Subcutaneous abdominal adipose tissue (tissue), 5 donors: ENCODE data around the gene KRT31.
"Not testable (repeated sequence)": the region's sequence is repeated elsewhere in the genome, so short reads cannot be mapped to it uniquely, and the experiment has no call there.

ENCODE experiments used
- H3K27ac ChIP-seq: one replicate; pipeline ENCODE4 v1.7.0; 2013; ENCODE audit warnings: low read depth, mild to moderate bottlenecking, inconsistent platforms, low read length, moderate library complexity
- H3K27me3 ChIP-seq, 5 donors: one replicate each; pipeline ENCODE4 v1.7.0; 2013; ENCODE audit warnings: low read length in 5 of 5, inconsistent platforms in 1 of 5; ENCODE audit not compliant: control insufficient read depth in 5 of 5, insufficient read depth in 4 of 5
- H3K36me3 ChIP-seq, 5 donors: one replicate each; pipeline ENCODE4 v1.7.0; 2013; ENCODE audit warnings: low read length in 5 of 5; ENCODE audit not compliant: control insufficient read depth in 5 of 5, insufficient read depth in 5 of 5
- H3K4me1 ChIP-seq, 5 donors: one replicate each; pipeline ENCODE4 v1.7.0; 2013; ENCODE audit warnings: low read length in 5 of 5, mild to moderate bottlenecking in 3 of 5, moderate library complexity in 1 of 5; ENCODE audit not compliant: control insufficient read depth in 5 of 5, insufficient read depth in 5 of 5
- H3K4me3 ChIP-seq, 5 donors: one replicate each; pipeline ENCODE4 v1.7.0; 2013; ENCODE audit warnings: low read length in 5 of 5, low read depth in 1 of 5
- H3K9ac ChIP-seq, 5 donors: one replicate each; pipeline ENCODE4 v1.7.0; 2013; ENCODE audit warnings: low read length in 5 of 5, mild to moderate bottlenecking in 4 of 5, moderate library complexity in 3 of 5
- H3K9me3 ChIP-seq, 5 donors: one replicate each; pipeline ENCODE4 v1.7.0; 2013; ENCODE audit warnings: low read length in 5 of 5; ENCODE audit not compliant: control insufficient read depth in 5 of 5
- donor health status: healthy.
- donor health status: healthy.
- donor health status: healthy.
- donor health status: healthy.
- donor health status: healthy.

Gene KRT31

DNA sequence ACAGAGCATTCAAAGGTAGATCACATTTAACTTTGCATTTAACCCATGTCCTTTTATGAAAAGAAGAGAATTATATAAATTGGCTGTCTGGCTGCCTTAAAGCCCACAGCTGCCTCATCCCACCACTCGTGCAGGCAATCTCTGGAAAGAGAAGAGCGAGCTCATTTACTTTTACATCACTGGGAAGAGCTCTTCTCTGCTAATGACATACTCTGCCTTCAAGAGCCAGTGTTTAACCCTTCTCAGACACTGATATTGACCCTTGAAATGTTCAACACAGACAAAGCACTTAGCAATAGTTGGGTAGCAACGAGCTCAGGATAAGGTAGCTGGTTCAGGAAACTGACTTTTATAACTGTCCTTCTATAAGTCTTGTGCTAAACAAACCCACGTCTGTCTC, 36.6 kb upstream of the KRT31 start:
- Histone ChIP-seq H3K27ac (no peak overlapping the region), H3K36me3 (no peaks in the 10 kb centered on the region), H3K9ac (no peak overlapping the region), H3K27me3 (peaks cover 3 to 8% (median 5%) of the 10 kb centered on the region in 5 donors), H3K4me1 (no peaks in the 10 kb centered on the region), H3K4me3 (no peak overlapping the region), H3K9me3 (no peaks in the 10 kb centered on the region)

DNA sequence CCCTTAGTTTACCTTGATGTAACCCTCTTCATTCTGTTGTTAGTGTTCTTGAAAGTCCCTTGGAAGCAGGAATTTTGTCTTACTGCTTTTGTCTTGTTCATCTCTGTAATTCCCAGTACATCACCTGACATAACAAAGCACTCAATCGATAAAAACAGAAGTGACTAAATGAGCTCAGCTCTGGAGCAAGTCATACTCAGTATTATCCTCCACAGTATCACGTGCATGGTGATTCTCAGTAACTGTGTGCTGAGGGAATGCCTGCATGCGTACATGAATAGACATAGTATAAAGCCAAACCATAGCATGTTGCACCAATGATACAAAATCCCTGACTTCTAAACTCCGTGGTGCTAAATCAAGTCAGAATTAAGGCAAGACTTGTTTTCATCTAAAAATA, 36.2 kb upstream of the KRT31 start:
- no peaks in the 10 kb centered on the region for H3K4me1 ChIP-seq
- H3K4me3 ChIP-seq = no peak overlapping the region
- H3K27ac ChIP-seq = no peak overlapping the region
- no peak overlapping the region for H3K9ac ChIP-seq
- H3K9me3 ChIP-seq = no peaks in the 10 kb centered on the region
- H3K27me3 ChIP-seq = peaks cover 3 to 8% (median 5%) of the 10 kb centered on the region in 5 donors
- H3K36me3 ChIP-seq = no peaks in the 10 kb centered on the region

DNA sequence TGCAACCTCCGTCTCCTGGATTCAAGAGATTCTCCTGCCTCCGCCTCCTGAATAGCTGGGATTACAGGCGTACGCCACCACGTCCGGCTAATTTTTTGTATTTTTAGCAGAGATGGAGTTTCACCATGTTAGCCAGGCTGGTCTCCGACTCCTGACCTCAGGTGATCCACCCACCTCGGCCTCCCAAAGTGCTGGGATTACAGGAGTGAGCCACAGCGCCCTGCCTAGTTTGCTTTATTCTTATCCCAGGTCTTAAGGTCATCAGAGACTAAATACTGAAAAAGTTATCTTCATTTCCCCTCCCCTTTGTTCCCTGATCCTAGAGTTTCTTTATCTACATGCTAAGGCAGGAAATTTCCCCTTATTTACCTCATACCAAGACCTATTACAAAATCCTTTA, 33.0 kb upstream of the KRT31 start:
- not testable (repeated sequence) for H3K36me3 ChIP-seq, H3K27ac ChIP-seq

DNA sequence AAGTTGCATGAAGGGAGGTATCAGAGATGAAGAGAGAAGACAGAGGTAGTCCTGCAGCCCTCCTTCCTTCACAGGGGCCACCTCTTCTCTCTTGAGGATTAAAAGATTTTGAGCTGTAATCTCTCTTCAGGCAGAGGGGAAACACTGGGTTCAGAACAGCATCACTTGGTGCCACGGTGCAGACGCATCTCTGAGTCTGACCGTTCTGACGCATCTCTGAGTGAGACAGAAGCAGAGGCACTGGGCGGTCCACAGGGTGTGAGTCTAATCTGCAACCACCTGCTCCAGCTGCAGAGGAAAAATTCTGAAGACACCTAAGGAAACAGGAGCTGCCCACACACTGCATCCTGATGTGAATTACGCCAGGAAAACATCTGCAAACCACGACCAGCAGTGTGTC, 32.3 kb upstream of the KRT31 start:
- Histone ChIP-seq H3K4me3 (no peak overlapping the region), H3K27ac (no peak overlapping the region), H3K36me3 (no peaks in the 10 kb centered on the region), H3K4me1 (no peaks in the 10 kb centered on the region), H3K9me3 (no peaks in the 10 kb centered on the region), H3K9ac (no peak overlapping the region), H3K27me3 (peaks cover 3 to 8% (median 5%) of the 10 kb centered on the region in 5 donors)

More for the DNA sequence above, 33.0 kb upstream of the KRT31 start:
- not testable (repeated sequence) for H3K9ac ChIP-seq, H3K4me3 ChIP-seq, H3K27me3 ChIP-seq, H3K9me3 ChIP-seq, H3K4me1 ChIP-seq

DNA sequence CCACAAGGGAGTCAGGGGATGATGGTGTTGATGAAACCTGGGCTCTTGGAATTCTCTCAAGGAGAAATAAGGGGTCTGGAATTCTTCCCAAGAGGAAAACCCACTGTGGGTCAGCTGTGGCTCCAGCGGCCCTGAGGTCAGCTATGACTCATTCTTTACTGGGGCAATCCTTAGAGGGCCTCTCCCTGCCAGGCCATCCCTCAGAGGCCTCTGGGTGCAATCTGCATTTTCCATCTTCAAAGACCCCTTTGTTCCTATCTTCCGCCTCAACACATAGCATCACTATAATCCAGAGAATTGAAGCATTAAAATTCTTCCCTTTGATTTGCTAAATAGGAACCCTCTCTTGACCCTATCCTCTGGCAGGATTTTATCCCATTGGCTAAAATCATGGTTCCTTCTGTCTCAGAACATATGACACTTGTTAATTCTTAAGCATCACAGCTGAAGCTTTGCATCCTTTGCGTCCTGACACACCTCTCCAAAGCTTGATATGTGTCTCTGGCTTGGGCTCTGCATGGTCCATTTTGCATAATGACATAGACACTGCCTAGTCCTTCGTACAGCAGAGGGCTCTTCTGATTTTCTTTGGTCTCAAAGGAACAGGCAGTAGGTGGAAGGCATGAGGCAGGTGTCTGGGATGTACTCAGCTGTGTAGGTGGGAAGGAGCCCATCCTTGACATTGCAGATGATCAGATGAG, 31.3 kb upstream of the KRT31 start:
- H3K4me3 ChIP-seq = no peak overlapping the region
- peaks cover 3 to 5% (median 5%) of the 10 kb centered on the region in 5 donors for H3K27me3 ChIP-seq
- H3K36me3 ChIP-seq = no peaks in the 10 kb centered on the region
- H3K9ac ChIP-seq = no peak overlapping the region
- H3K4me1 ChIP-seq = no peaks in the 10 kb centered on the region
- H3K27ac ChIP-seq = no peak overlapping the region
- H3K9me3 ChIP-seq = no peaks in the 10 kb centered on the region

- Histone ChIP-seq H3K9me3 (no peaks in the 10 kb centered on the region), H3K27ac (no peak within 1 kb of the TSS), H3K4me1 (no peaks in the 10 kb centered on the region), H3K4me3 (no peak within 1 kb of the TSS), H3K27me3 (peaks cover 0 to 6% (median 2%) of the 10 kb centered on the region in 5 donors), H3K36me3 (no peaks in the 10 kb centered on the region), H3K9ac (no peak within 1 kb of the TSS)
These were observed 26.8 kb upstream of the KRT31 start, which contains the start of gene KRT37 for GRCh38 chr17:41424111-41424635. Gene KRT37, minus strand, starts transcription at chr17:41424585. Its CDS starts 62 bp downstream, at chr17:41424523.

GRCh38 chr17:41422586-41422985, 25.2 kb upstream of the KRT31 start:
- H3K27ac ChIP-seq, H3K4me1 ChIP-seq, H3K27me3 ChIP-seq, H3K9me3 ChIP-seq, H3K36me3 ChIP-seq, H3K9ac ChIP-seq, H3K4me3 ChIP-seq: not testable (repeated sequence)

DNA sequence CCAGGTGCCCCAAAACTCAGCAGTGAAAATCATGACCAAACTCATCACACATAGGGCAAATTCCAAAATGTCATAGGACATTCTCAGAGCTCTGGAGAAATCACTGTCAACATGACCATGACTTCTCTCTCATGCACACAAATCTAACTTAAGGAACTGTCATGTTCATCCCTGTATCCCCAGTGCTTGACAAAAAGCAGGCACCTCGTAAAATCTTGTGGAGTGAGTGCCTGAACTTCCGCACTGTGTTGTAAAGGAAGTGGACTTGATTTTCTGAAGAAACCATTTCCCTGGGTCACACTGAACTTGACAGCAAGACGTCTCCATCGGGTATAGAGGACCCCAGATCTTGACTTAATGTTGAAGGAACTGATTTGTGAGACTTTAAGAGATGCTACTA, 24.2 kb upstream of the KRT31 start:
- H3K4me3 ChIP-seq = no peak overlapping the region
- H3K36me3 ChIP-seq = no peaks in the 10 kb centered on the region
- H3K4me1 ChIP-seq = no peaks in the 10 kb centered on the region
- no peak overlapping the region for H3K9ac ChIP-seq
- no peak overlapping the region for H3K27ac ChIP-seq
- peaks cover 0 to 8% (median 2%) of the 10 kb centered on the region in 5 donors for H3K27me3 ChIP-seq
- H3K9me3 ChIP-seq = no peaks in the 10 kb centered on the region

- Histone ChIP-seq H3K27ac (no peak overlapping the region), H3K27me3 (peaks cover 0 to 8% (median 2%) of the 10 kb centered on the region in 5 donors), H3K36me3 (no peaks in the 10 kb centered on the region), H3K4me1 (no peaks in the 10 kb centered on the region), H3K9me3 (no peaks in the 10 kb centered on the region), H3K4me3 (no peak overlapping the region), H3K9ac (no peak overlapping the region)
These were observed 23.7 kb upstream of the KRT31 start for GRCh38 chr17:41421116-41421515.

DNA sequence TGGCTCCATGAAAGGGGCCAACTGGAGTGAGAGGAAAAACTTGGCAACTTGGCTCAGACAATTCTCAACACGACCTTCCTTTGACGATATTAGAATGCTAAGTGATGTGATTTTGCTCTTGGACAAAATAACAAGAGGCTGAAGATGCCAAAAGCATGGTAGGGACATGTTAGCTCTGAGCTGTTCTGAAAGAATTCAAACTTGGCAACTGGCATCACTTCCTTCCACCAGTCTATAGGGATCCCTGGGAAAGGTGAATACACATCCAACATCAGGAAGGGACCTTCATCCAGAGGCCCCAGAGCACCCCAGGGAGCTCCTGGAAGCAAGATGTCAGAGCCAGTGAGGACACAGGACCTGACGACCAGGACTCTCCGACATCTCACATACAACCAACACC, 22.7 kb upstream of the KRT31 start:
- Histone ChIP-seq H3K4me3 (no peak overlapping the region), H3K27me3 (peaks cover 0 to 8% (median 2%) of the 10 kb centered on the region in 5 donors), H3K36me3 (no peaks in the 10 kb centered on the region), H3K9me3 (no peaks in the 10 kb centered on the region), H3K27ac (no peak overlapping the region), H3K9ac (no peak overlapping the region), H3K4me1 (no peaks in the 10 kb centered on the region)
